Keratinocyte (primary cell): ENCODE measurements around the gene GPR75. TPM values are rescaled to one million over a fixed set of nuclear protein-coding genes. Genes with fewer than 3 reads are reported as not detected.

Source experiments
- DNase-seq: peaks from one replicate; pipeline ENCODE4 v3.0.0-alpha.2; 2011; ENCODE audit warnings: low read depth, missing footprints, low spot score
- FAIRE-seq: peaks from 2 replicates; lab custom pipeline; 2011; peaks lifted over from hg19 to GRCh38; lab: Jason Lieb, UNC
- H2AFZ ChIP-seq: 2 replicates; pipeline ENCODE4 v1.6.0; 2012; ENCODE audit warnings: low read length, control low read depth, inconsistent platforms; ENCODE audit not compliant: control insufficient read depth
- H3K27ac ChIP-seq: 2 replicates; pipeline ENCODE4 v1.5.1; 2011; ENCODE audit warnings: low read length; ENCODE audit not compliant: control insufficient read depth, insufficient read depth
- H3K27me3 ChIP-seq: 3 replicates; pipeline ENCODE4 v1.6.0; 2011; ENCODE audit warnings: low read length; ENCODE audit not compliant: control insufficient read depth, insufficient read depth; ENCODE audit errors: extremely low read depth
- H3K36me3 ChIP-seq, 2 experiments: 2 replicates in 1 of 2; 3 replicates in 1 of 2; pipeline ENCODE4 v1.5.1; 2011; ENCODE audit warnings: low read length in 2 of 2, mild to moderate bottlenecking in 1 of 2; ENCODE audit not compliant: control insufficient read depth in 2 of 2, insufficient read depth in 2 of 2; ENCODE audit errors: extremely low read depth in 1 of 2
- H3K4me1 ChIP-seq: 3 replicates; pipeline ENCODE4 v1.5.1; 2011; ENCODE audit warnings: low read length; ENCODE audit not compliant: control insufficient read depth, insufficient read depth; ENCODE audit errors: extremely low read depth
- H3K4me2 ChIP-seq: 3 replicates; pipeline ENCODE4 v1.6.0; 2011; ENCODE audit warnings: low read depth, low read length; ENCODE audit not compliant: control insufficient read depth, insufficient read depth; ENCODE audit errors: extremely low read depth
- H3K4me3 ChIP-seq, 3 experiments: fragments of 200-600 bp in 1 of 3; sonication (generic) in 1 of 3; 2 replicates in 2 of 3; 3 replicates in 1 of 3; pipeline ENCODE4 v1.5.1; 2011 to 2016; ENCODE audit warnings: low read length in 3 of 3, mild to moderate bottlenecking in 3 of 3, control low read depth in 2 of 3, inconsistent platforms in 1 of 3, low read depth in 1 of 3, mixed read lengths in 1 of 3, mixed run types in 1 of 3, moderate library complexity in 1 of 3; ENCODE audit not compliant: control insufficient read depth in 2 of 3, insufficient read depth in 2 of 3; ENCODE audit errors: extremely low read depth in 1 of 3
- H3K79me2 ChIP-seq: 2 replicates; pipeline ENCODE4 v1.6.0; 2012; ENCODE audit warnings: low read length; ENCODE audit not compliant: control insufficient read depth, insufficient read depth
- H3K9ac ChIP-seq: 3 replicates; pipeline ENCODE4 v1.6.0; 2011; ENCODE audit warnings: low read length; ENCODE audit not compliant: control insufficient read depth, insufficient read depth; ENCODE audit errors: extremely low read depth
- H3K9me1 ChIP-seq: 3 replicates; pipeline ENCODE4 v1.6.0; 2011; ENCODE audit warnings: low read length; ENCODE audit not compliant: control insufficient read depth, insufficient read depth; ENCODE audit errors: extremely low read depth
- H3K9me3 ChIP-seq: 2 replicates; pipeline ENCODE4 v1.5.1; 2012; ENCODE audit warnings: low read depth, low read length; ENCODE audit not compliant: control insufficient read depth
- H4K20me1 ChIP-seq: 3 replicates; pipeline ENCODE4 v1.6.0; 2011; ENCODE audit warnings: low read length; ENCODE audit not compliant: control insufficient read depth, insufficient read depth; ENCODE audit errors: extremely low read depth
- CTCF ChIP-seq, 3 experiments: IDR thresholded peaks in 1 of 3; conservative IDR thresholded peaks in 1 of 3; optimal IDR thresholded peaks in 1 of 3; 2 replicates in 2 of 3; 3 replicates in 1 of 3; pipeline versions ENCODE3 to v1.5.1; 2011; ENCODE audit warnings: low read length in 3 of 3, mild to moderate bottlenecking in 3 of 3, moderate library complexity in 2 of 3, control low read depth in 1 of 3, inconsistent platforms in 1 of 3; ENCODE audit not compliant: insufficient read depth in 2 of 3; ENCODE audit errors: extremely low read depth in 1 of 3
- EZH2 ChIP-seq: IDR thresholded peaks from one replicate; pipeline ENCODE4 v1.6.1; 2012; ENCODE audit warnings: inconsistent platforms, mild to moderate bottlenecking, low read length, moderate library complexity
- dilution Hi-C: fragments of 300-500 bp; cut with MboI; formaldehyde crosslinking; loops from one replicate; pipeline ENCODE4 v1.7.0; 2020; ENCODE audit warnings: low sequenced_read_pairs; ENCODE audit not compliant: extremely low pct_ligation_motif_present
- polyA plus RNA-seq, 5 experiments: library from polyadenylated mRNA; depleted of rRNA in 3 of 5; stranded (reverse) in 3 of 5; stranded (forward) in 1 of 5; unstranded in 1 of 5; fragments of >200 nt; gene quantifications; 1 replicate in 1 of 5; 2 replicates in 3 of 5; 3 replicates in 1 of 5; pipeline versions ENCODE4 v1.2.1 to v1.2.3, GENCODE V29; 2011 to 2012; ENCODE audit warnings: missing spikeins in 2 of 5, low read depth in 1 of 5, low replicate concordance in 1 of 5

Gene GPR75
- polyA plus RNA-seq, 1 donor (not counting 4 experiments of a cell fraction or from before 2014, with no cell fraction given), result 2.7 TPM

GRCh38 chr2:53886406-53887280, 26.9 kb upstream of the GPR75 start:
- H3K79me2 ChIP-seq, result no peaks in the 10 kb centered on the region
- H3K27me3 ChIP-seq, result no peaks in the 10 kb centered on the region
- no peak overlapping the region for H3K9ac ChIP-seq
- H3K4me3 ChIP-seq, result no peak overlapping the region
- no peak overlapping the region for H3K27ac ChIP-seq
- DNase-seq, result no peak
- no peaks in the 10 kb centered on the region for H3K9me1 ChIP-seq
- FAIRE-seq, result no peak
- H3K4me2 ChIP-seq, result no peak overlapping the region
- no peaks in the 10 kb centered on the region for H4K20me1 ChIP-seq
- H3K4me1 ChIP-seq, result no peaks in the 10 kb centered on the region
- no peak overlapping the region for H2AFZ ChIP-seq
- H3K36me3 ChIP-seq, result peaks cover 35 to 40% of the 10 kb centered on the region in 2 experiments
- TF ChIP-seq CTCF (optimal IDR thresholded peaks at IDR 0.05 in 1 of 3, IDR thresholded peaks at IDR 0.05 in 1 of 3, conservative IDR thresholded peaks at IDR 0.05 in 1 of 3; ENCODE audit: extremely low read depth in 1 of 3, insufficient read depth in 2 of 3, low read length in 3 of 3) (no peak), EZH2 (no peak)
- dilution Hi-C loops, result no loop called here
- H3K9me3 ChIP-seq, result no peaks in the 10 kb centered on the region

GRCh38 chr2:53884883-53885282, 25.1 kb upstream of the GPR75 start:
- TF ChIP-seq CTCF (optimal IDR thresholded peaks at IDR 0.05 in 1 of 3, IDR thresholded peaks at IDR 0.05 in 1 of 3, conservative IDR thresholded peaks at IDR 0.05 in 1 of 3; ENCODE audit: extremely low read depth in 1 of 3, insufficient read depth in 2 of 3, low read length in 3 of 3) (no peak), EZH2 (no peak)
- Histone ChIP-seq H3K4me1 (peaks cover 3% of the 10 kb centered on the region), H2AFZ (no peak overlapping the region), H4K20me1 (no peaks in the 10 kb centered on the region), H3K36me3 (peaks cover 28 to 42% of the 10 kb centered on the region in 2 experiments), H3K4me2 (no peak overlapping the region), H3K4me3 (no peak overlapping the region), H3K27ac (no peak overlapping the region), H3K9me1 (no peaks in the 10 kb centered on the region), H3K79me2 (peaks cover 3% of the 10 kb centered on the region), H3K9me3 (no peaks in the 10 kb centered on the region), H3K9ac (no peak overlapping the region), H3K27me3 (no peaks in the 10 kb centered on the region)
- dilution Hi-C loops, result no loop called here
- FAIRE-seq, result no peak
- DNase-seq, result no peak
